ENCODE results near the gene PRKCE. TPM values are rescaled to one million over a fixed set of nuclear protein-coding genes. Genes with fewer than 3 reads are reported as not detected.

Gene PRKCE
- total RNA-seq, 1 experiment from 2014 or later, result 14.0 TPM

DNA sequence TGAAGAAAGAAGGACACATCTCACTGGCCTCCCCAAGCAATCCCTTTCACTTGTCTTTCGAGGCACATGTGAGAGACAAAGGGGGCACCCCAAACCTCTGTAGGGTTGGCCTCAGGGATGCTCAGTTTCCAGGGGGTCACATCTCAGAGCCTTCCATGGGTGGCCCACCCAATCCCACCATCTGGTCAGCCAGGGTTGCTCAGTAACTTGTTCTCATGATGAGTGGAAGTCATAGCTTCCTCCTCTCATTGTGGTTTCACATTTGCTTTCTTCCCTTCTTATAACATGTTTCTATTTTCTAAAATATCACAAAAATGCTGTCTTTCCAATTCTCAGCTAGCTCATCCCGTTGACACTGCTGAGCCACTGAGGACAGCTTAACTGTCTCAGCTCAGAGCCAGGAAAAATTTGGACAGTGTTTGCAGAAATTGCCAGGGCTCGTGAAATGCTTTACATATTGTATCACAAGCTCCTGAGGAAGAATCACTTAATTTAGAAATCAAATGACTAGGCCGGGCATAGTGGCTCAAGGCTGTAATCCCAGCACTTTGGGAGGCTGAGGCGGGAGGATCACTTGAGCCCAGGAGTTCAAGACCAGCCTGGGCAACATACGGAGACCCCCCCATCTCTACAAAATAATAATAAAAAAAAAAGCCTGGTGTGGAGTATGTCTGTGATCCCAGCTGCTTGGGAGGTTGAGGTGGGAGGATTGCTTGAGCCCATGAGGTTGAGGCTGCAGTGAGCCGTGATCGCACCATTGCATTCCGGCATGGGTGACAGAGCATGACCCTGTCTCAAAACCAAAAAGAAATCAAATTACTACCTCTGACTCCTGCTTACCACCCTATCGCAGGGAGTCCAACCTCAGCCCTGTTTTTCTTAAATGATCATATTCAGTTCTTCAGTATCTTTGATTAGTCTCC lies 129.3 kb downstream of the PRKCE start:
- in situ Hi-C loops (cut with HindIII; ENCODE audit: low pct_unique_long_range_greater_than_20kb, low sequenced_read_pairs) (no loop called here), intact Hi-C loops (cut with micrococcal nuclease; ENCODE audit: unreplicated experiment) (no loop called here)
- Histone ChIP-seq H3K36me3 (ENCODE audit: control insufficient read depth, insufficient read depth, low read length) (no peaks in the 10 kb centered on the region), H3K4me3 (ENCODE audit: low read depth in 2 of 2, low read length in 2 of 2) (no peak overlapping the region), H3K27me3 (ENCODE audit: control insufficient read depth, insufficient read depth, low read length) (no peaks in the 10 kb centered on the region), H3K27ac (ENCODE audit: low read length) (no peak overlapping the region), H3K4me1 (ENCODE audit: control insufficient read depth, insufficient read depth, low read length) (no peaks in the 10 kb centered on the region), H3K9me3 (ENCODE audit: control insufficient read depth, insufficient read depth, low read depth, low read length) (no peaks in the 10 kb centered on the region)
- TF ChIP-seq, protein P1, sequence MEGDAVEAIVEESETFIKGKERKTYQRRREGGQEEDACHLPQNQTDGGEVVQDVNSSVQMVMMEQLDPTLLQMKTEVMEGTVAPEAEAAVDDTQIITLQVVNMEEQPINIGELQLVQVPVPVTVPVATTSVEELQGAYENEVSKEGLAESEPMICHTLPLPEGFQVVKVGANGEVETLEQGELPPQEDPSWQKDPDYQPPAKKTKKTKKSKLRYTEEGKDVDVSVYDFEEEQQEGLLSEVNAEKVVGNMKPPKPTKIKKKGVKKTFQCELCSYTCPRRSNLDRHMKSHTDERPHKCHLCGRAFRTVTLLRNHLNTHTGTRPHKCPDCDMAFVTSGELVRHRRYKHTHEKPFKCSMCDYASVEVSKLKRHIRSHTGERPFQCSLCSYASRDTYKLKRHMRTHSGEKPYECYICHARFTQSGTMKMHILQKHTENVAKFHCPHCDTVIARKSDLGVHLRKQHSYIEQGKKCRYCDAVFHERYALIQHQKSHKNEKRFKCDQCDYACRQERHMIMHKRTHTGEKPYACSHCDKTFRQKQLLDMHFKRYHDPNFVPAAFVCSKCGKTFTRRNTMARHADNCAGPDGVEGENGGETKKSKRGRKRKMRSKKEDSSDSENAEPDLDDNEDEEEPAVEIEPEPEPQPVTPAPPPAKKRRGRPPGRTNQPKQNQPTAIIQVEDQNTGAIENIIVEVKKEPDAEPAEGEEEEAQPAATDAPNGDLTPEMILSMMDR (IDR thresholded peaks at IDR 0.05), result no peak
- TF ChIP-seq SIN3A (IDR thresholded peaks at IDR 0.05; ENCODE audit: borderline replicate concordance, insufficient read depth, low read depth, low read length), result no peak
- TF ChIP-seq, protein P2, sequence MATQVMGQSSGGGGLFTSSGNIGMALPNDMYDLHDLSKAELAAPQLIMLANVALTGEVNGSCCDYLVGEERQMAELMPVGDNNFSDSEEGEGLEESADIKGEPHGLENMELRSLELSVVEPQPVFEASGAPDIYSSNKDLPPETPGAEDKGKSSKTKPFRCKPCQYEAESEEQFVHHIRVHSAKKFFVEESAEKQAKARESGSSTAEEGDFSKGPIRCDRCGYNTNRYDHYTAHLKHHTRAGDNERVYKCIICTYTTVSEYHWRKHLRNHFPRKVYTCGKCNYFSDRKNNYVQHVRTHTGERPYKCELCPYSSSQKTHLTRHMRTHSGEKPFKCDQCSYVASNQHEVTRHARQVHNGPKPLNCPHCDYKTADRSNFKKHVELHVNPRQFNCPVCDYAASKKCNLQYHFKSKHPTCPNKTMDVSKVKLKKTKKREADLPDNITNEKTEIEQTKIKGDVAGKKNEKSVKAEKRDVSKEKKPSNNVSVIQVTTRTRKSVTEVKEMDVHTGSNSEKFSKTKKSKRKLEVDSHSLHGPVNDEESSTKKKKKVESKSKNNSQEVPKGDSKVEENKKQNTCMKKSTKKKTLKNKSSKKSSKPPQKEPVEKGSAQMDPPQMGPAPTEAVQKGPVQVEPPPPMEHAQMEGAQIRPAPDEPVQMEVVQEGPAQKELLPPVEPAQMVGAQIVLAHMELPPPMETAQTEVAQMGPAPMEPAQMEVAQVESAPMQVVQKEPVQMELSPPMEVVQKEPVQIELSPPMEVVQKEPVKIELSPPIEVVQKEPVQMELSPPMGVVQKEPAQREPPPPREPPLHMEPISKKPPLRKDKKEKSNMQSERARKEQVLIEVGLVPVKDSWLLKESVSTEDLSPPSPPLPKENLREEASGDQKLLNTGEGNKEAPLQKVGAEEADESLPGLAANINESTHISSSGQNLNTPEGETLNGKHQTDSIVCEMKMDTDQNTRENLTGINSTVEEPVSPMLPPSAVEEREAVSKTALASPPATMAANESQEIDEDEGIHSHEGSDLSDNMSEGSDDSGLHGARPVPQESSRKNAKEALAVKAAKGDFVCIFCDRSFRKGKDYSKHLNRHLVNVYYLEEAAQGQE (IDR thresholded peaks at IDR 0.05; ENCODE audit: insufficient read depth in 1 of 2, low read depth in 2 of 2, low read length in 1 of 2), result no peak
- no peak for TF ChIP-seq POLR2AphosphoS5 (IDR thresholded peaks at IDR 0.05; ENCODE audit: low read depth, low read length)
- TF ChIP-seq TCF7L2 (IDR thresholded peaks at IDR 0.05; ENCODE audit: low read depth, low read length), result no peak
- ATAC-seq, result no peak
- CTCF ChIA-PET, result interaction anchor here (0.6 to 1.0 kb wide), 2 partner anchors 51 to 109 kb away, joined by 3 read pairs; no protein-coding TSS in a partner anchor
- POLR2A ChIA-PET, result no interaction called here
- no TSS peak for BruUV-seq (replicated peaks)
- no peak for DNase-seq (ENCODE audit: low read depth, low spot score)

DNA sequence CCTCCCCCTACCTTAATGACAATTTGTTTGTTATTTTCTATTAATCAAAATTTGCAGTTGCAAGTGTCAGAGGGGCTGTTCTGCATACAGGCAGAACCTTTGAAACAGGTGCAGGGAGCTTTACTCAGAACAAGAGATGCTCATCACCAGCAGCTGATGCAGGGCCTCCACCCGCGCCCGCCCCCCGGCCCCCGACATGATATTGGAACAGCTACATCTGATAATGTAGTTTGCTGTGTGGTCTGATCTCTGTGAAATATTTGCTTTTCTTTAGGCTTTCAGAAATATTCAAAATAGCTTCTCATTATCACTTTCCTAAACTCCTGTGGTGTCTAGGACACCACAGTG lies 130.0 kb downstream of the PRKCE start:
- ATAC-seq, result no peak
- H3K4me1 ChIP-seq (ENCODE audit: control insufficient read depth, insufficient read depth, low read length), result no peaks in the 10 kb centered on the region
- CTCF ChIA-PET, result no interaction called here
- no peak overlapping the region for H3K27ac ChIP-seq (ENCODE audit: low read length)
- no peak for DNase-seq (ENCODE audit: low read depth, low spot score)
- H3K36me3 ChIP-seq (ENCODE audit: control insufficient read depth, insufficient read depth, low read length), result no peaks in the 10 kb centered on the region
- no TSS peak for BruUV-seq (replicated peaks)
- no peaks in the 10 kb centered on the region for H3K9me3 ChIP-seq (ENCODE audit: control insufficient read depth, insufficient read depth, low read depth, low read length)
- intact Hi-C loops (cut with micrococcal nuclease; ENCODE audit: unreplicated experiment), result no loop called here
- POLR2A ChIA-PET, result no interaction called here
- no peaks in the 10 kb centered on the region for H3K27me3 ChIP-seq (ENCODE audit: control insufficient read depth, insufficient read depth, low read length)
- H3K4me3 ChIP-seq (ENCODE audit: low read depth in 2 of 2, low read length in 2 of 2), result no peak overlapping the region
- in situ Hi-C loops (cut with HindIII; ENCODE audit: low pct_unique_long_range_greater_than_20kb, low sequenced_read_pairs), result no loop called here
- TF ChIP-seq TCF7L2 (IDR thresholded peaks at IDR 0.05; ENCODE audit: low read depth, low read length) (no peak), POLR2AphosphoS5 (IDR thresholded peaks at IDR 0.05; ENCODE audit: low read depth, low read length) (no peak), SIN3A (IDR thresholded peaks at IDR 0.05; ENCODE audit: borderline replicate concordance, insufficient read depth, low read depth, low read length) (no peak)
- TF ChIP-seq, protein P1 (IDR thresholded peaks at IDR 0.05), result no peak
- TF ChIP-seq, protein P2 (IDR thresholded peaks at IDR 0.05; ENCODE audit: insufficient read depth in 1 of 2, low read depth in 2 of 2, low read length in 1 of 2), result no peak
